Activated T-cell treated with anti-CD3 and anti-CD28 coated beads for 48 hours (primary cell): ENCODE results near the gene KCNQ5.

Experiments
- DNase-seq: peaks from one replicate; pipeline ENCODE4 v3.0.0-alpha.2; 2020; ENCODE audit warnings: low read depth

The KCNQ5 gene

DNA sequence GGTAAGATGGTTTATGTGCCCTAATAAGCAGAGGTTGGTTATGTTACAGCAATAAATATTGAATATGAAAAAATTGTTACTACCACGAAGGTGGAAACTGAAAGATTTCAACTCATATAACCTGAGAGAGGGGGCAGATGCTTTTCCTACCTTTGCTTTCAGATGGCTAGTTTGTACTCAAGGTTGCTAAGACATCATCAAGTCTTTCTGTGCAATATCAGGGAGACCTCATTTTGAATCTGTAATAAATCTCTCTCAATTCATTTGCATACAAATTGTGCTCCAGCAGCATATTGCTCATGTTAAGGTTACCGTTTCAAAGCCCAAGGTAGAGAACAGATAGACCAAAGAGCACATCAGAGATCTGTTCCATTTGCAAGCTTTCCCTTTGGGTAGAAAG lies 383.0 kb downstream of the KCNQ5 start:
- no peak for DNase-seq

- DNase-seq: no peak
Measured at GRCh38 chr6:73006146-73006545, 384.3 kb downstream of the KCNQ5 start.

- no peak for DNase-seq
Measured at GRCh38 chr6:73011945-73012344, 390.1 kb downstream of the KCNQ5 start.

DNA sequence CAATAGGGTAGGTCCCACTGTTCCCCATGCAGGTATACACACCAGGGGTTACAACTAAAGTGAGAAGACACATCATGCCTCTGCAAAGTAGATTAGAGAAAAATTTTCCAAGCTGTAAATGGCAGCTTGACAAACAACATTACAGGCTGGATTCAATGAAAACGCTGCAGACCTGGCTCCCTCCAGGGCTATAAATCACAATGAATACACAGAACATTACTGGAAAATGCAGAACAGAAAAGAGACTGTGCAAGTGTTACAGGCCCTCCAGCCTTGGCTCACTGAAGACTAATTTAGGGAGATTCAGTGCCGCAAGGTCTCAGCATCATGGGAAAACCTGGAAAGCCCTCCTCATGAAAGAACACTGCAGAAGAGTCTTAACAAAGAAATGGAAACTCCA lies 395.6 kb downstream of the KCNQ5 start:
- no peak for DNase-seq

GRCh38 chr6:73024598-73024997 lies 402.7 kb downstream of the KCNQ5 start:
- no peak for DNase-seq

DNA sequence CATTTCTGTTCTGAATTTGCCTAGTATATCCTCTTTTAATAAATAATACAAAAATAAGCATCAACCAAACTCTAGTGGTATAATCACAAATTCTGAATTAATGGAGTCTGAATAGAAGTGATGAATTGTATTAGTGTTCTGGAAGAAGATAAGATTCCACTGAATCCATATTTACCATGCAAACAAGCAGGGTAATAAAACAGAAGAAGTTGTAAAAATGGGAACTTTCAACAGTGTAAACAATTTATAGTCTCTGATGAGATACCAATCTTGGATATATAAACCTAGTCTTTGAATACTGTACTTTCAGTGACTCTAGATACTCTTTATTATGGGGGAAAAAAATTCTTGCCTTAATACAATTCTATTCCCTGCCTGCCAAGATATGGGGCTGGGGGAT lies 405.8 kb downstream of the KCNQ5 start:
- DNase-seq: no peak

- no peak for DNase-seq
Measured at GRCh38 chr6:73028124-73028766, 406.4 kb downstream of the KCNQ5 start.

- no peak for DNase-seq
Measured at GRCh38 chr6:73028893-73029450, 407.1 kb downstream of the KCNQ5 start.

GRCh38 chr6:73030257-73030656 lies 408.4 kb downstream of the KCNQ5 start:
- no peak for DNase-seq

GRCh38 chr6:73030791-73031782 lies 409.2 kb downstream of the KCNQ5 start:
- DNase-seq: no peak

DNA sequence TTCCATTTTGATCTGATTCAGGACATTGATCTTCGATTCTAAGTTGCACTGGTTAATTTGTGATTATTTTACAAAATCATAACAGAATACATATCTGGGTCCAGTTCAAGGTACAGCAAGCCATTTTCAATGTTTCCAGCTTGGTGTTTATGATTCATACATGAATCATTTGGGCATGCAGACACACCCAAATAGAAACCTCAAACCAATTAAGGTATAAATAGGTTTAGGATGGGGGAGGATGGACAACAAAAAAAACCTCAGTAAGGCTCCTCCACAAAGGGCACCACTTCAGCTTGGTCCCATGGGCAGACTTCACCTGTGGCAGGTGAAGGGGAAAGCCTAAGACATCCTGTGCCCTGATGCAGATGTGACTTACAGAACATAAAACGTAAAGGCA lies 410.7 kb downstream of the KCNQ5 start:
- no peak for DNase-seq

GRCh38 chr6:73036689-73037088 lies 414.8 kb downstream of the KCNQ5 start:
- no peak for DNase-seq

- no peak for DNase-seq
Measured at GRCh38 chr6:73041051-73041450, 419.2 kb downstream of the KCNQ5 start.

- DNase-seq: no peak
Measured at GRCh38 chr6:73042892-73043291, 421.0 kb downstream of the KCNQ5 start.

DNA sequence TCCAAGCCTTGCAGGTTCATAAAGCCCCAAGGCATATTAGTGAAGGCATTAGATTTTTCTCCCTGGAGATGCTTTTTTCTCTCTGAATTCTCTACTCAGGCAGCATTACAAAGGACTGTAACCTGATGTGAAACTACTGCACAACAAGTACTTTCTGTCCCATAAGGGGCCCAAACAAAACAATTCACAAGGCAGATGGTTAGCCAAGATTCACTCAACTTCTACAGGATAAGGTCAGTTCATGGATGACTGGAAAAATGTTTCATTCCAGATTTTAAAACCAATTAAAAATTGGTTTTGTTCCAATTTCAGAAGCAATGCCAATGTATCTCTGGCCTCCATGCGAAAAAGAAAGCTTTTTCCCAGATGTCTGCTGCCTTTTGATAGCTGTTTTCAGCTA lies 421.6 kb downstream of the KCNQ5 start:
- DNase-seq: no peak

DNA sequence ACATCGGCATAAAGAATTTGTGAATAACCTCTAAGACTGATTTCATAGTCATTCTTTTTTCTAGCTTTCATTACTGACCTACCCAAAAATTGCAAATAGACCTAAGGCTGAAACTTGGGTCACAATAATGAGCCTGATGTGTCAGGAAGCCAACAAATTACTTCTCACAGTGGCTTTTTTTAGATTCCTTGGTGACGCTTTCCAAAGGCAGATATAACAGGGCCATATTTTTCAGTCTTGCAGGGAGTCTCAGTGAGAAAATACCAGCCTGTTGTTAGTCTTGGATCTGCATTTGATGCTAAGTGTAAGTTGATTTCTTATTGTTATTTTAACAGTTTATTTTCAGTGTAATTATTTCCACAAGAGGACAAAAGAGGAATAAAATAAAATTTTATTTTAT lies 423.7 kb downstream of the KCNQ5 start:
- no peak for DNase-seq

GRCh38 chr6:73047801-73048200 lies 425.9 kb downstream of the KCNQ5 start:
- DNase-seq: no peak

DNA sequence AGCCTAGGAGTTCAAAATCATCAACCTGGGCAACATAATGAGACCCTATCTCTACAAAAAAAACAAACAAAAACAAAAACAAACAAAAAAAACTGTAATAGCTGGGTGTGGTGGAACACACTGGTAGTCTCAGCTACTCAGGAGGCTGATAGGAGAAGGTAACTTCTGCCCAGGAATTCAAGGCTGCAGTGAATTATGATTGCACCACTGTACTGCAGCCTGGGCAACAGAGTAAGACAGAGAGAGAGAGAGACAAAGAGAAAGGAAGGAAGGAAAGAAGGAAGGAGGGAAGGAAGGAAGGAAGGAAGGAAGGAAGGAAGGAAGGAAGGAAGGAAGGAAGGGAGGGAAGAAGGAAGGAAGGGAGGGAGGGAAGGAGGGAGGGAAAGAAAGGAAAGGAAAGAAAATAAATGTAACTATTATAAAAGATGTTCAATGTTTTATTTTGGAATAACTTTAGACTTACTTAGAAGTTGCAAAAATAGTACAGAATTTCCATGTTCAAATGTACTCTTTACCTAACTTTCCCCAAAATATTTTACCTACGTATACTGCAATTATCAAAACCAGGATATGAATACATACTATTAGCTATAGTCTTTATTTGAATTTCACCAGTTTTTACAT lies 428.2 kb downstream of the KCNQ5 start:
- no peak for DNase-seq

GRCh38 chr6:73050706-73051105 lies 428.8 kb downstream of the KCNQ5 start:
- DNase-seq: no peak

DNA sequence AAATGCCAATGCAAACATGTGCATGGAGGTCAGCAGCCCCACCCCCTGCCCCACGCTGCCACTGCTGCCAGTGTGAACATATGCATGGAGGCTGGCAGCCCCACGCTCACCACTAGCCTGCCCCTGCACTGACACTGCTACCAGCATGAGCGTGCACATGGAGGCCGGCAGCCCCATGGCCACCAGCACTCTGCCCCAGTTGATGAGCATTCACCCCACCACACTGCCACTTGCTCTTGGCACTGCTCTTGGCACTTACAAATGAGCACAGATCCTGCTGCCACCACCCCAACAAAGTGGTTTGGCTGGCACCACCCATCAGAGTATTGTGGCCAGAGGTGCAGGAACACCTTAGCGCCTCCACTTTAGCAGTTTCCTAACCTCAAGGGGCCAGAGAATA lies 429.3 kb downstream of the KCNQ5 start:
- no peak for DNase-seq

GRCh38 chr6:73054958-73055357 lies 433.1 kb downstream of the KCNQ5 start:
- DNase-seq: no peak

GRCh38 chr6:73058736-73059135 lies 436.9 kb downstream of the KCNQ5 start:
- no peak for DNase-seq

GRCh38 chr6:73062130-73062529 lies 440.3 kb downstream of the KCNQ5 start:
- DNase-seq: no peak
